GM18511 (cell line): ENCODE data around the gene MUC5AC.

Source experiments
- ATAC-seq: cut with Tn5 transposase; IDR thresholded peaks from one replicate; pipeline ENCODE4 v1.9.1; 2021; ENCODE audit warnings: mild to moderate bottlenecking, moderate library complexity; ENCODE audit not compliant: unreplicated experiment

The MUC5AC gene

GRCh38 chr11:1194231-1194976, 36.7 kb downstream of the MUC5AC start:
- no peak for ATAC-seq

- ATAC-seq: no peak
Measured at GRCh38 chr11:1194977-1195681, 37.4 kb downstream of the MUC5AC start.

GRCh38 chr11:1195682-1196515, 38.1 kb downstream of the MUC5AC start:
- ATAC-seq: no peak

GRCh38 chr11:1196516-1197391, 39.0 kb downstream of the MUC5AC start:
- ATAC-seq: no peak

GRCh38 chr11:1197431-1197885, 39.7 kb downstream of the MUC5AC start:
- no peak for ATAC-seq

GRCh38 chr11:1197886-1198560, 40.3 kb downstream of the MUC5AC start:
- ATAC-seq: no peak

- ATAC-seq: no peak
Measured at GRCh38 chr11:1198561-1199240, 40.9 kb downstream of the MUC5AC start.

GRCh38 chr11:1199241-1199750, 41.5 kb downstream of the MUC5AC start:
- ATAC-seq: no peak

GRCh38 chr11:1199751-1200610, 42.2 kb downstream of the MUC5AC start:
- ATAC-seq: no peak

- ATAC-seq: no peak
Measured at GRCh38 chr11:1200611-1201191, 42.9 kb downstream of the MUC5AC start.

- ATAC-seq: no peak
Measured at GRCh38 chr11:1201395-1202153, 43.8 kb downstream of the MUC5AC start.

GRCh38 chr11:1202154-1202775, 44.5 kb downstream of the MUC5AC start:
- ATAC-seq: no peak

- ATAC-seq: no peak
Measured at GRCh38 chr11:1202776-1203504, 45.2 kb downstream of the MUC5AC start.

GRCh38 chr11:1203505-1204271, 45.9 kb downstream of the MUC5AC start:
- ATAC-seq: no peak

- ATAC-seq: no peak
Measured at GRCh38 chr11:1204381-1205101, 46.8 kb downstream of the MUC5AC start.
